ENCODE measurements around the gene B3GNT9. TPM values are rescaled to one million over a fixed set of nuclear protein-coding genes. Genes with fewer than 3 reads are reported as not detected.

B3GNT9 gene
- total RNA-seq, 6 experiments from 2014 or later, result 0.95 to 3.9 (median 1.7) TPM

- ATAC-seq (no peak), DNase-seq (no peak)
- H3K27ac ChIP-seq, result no peak overlapping the region
- TF ChIP-seq POLR2A (IDR thresholded peaks at IDR 0.05), result no peak
- TF ChIP-seq, protein P1, sequence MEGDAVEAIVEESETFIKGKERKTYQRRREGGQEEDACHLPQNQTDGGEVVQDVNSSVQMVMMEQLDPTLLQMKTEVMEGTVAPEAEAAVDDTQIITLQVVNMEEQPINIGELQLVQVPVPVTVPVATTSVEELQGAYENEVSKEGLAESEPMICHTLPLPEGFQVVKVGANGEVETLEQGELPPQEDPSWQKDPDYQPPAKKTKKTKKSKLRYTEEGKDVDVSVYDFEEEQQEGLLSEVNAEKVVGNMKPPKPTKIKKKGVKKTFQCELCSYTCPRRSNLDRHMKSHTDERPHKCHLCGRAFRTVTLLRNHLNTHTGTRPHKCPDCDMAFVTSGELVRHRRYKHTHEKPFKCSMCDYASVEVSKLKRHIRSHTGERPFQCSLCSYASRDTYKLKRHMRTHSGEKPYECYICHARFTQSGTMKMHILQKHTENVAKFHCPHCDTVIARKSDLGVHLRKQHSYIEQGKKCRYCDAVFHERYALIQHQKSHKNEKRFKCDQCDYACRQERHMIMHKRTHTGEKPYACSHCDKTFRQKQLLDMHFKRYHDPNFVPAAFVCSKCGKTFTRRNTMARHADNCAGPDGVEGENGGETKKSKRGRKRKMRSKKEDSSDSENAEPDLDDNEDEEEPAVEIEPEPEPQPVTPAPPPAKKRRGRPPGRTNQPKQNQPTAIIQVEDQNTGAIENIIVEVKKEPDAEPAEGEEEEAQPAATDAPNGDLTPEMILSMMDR (IDR thresholded peaks at IDR 0.05), result no peak
- intact Hi-C loops (cut with DNase I), result loop anchor here in 1 of 2 donors (5.0 kb wide), 1 partner anchor 37 kb away; no protein-coding TSS in a partner anchor
- peaks cover 0 to 41% (median 18%) of the 10 kb centered on the region in 4 donors for H3K36me3 ChIP-seq
- no peak overlapping the region for H3K4me3 ChIP-seq
- H3K9me3 ChIP-seq, result no peaks in the 10 kb centered on the region
- H3K4me1 ChIP-seq, result peaks cover 0 to 31% (median 6%) of the 10 kb centered on the region in 4 donors
- WGBS (ENCODE audit: insufficient coverage, low coverage, low lambda C conversion rate, missing lambda C conversion rate), result 80% methylated on average over 1 of the region's 5 CpGs
- H3K27me3 ChIP-seq, result no peaks in the 10 kb centered on the region
Observed at GRCh38 chr16:67195676-67196075, 44.9 kb upstream of the B3GNT9 start.

GRCh38 chr16:67194260-67194659, 43.5 kb upstream of the B3GNT9 start:
- WGBS (ENCODE audit: insufficient coverage, low coverage, low lambda C conversion rate, missing lambda C conversion rate), result 93% methylated on average over 2 of the region's 6 CpGs
- TF ChIP-seq POLR2A (IDR thresholded peaks at IDR 0.05), result no peak
- TF ChIP-seq, protein P1 (IDR thresholded peaks at IDR 0.05), result no peak
- DNase-seq (no peak), ATAC-seq (no peak)
- H3K27me3 ChIP-seq, result no peaks in the 10 kb centered on the region
- peaks cover 0 to 30% (median 6%) of the 10 kb centered on the region in 4 donors for H3K4me1 ChIP-seq
- H3K9me3 ChIP-seq, result no peaks in the 10 kb centered on the region
- no peak overlapping the region for H3K4me3 ChIP-seq
- peaks cover 0 to 41% (median 18%) of the 10 kb centered on the region in 4 donors for H3K36me3 ChIP-seq
- intact Hi-C loops (cut with DNase I), result no loop called here
- H3K27ac ChIP-seq, result no peak overlapping the region

GRCh38 chr16:67193536-67193935, 42.7 kb upstream of the B3GNT9 start:
- no peak overlapping the region for H3K4me3 ChIP-seq
- intact Hi-C loops (cut with DNase I), result no loop called here
- peaks cover 0 to 24% (median 6%) of the 10 kb centered on the region in 4 donors for H3K4me1 ChIP-seq
- peaks cover 0 to 41% (median 18%) of the 10 kb centered on the region in 4 donors for H3K36me3 ChIP-seq
- TF ChIP-seq, protein P1 (IDR thresholded peaks at IDR 0.05), result no peak
- TF ChIP-seq POLR2A (IDR thresholded peaks at IDR 0.05), result no peak
- DNase-seq, result no peak
- ATAC-seq, result no peak
- no peaks in the 10 kb centered on the region for H3K9me3 ChIP-seq
- no peaks in the 10 kb centered on the region for H3K27me3 ChIP-seq
- no peak overlapping the region for H3K27ac ChIP-seq

GRCh38 chr16:67192781-67193361, 42.1 kb upstream of the B3GNT9 start:
- 23% methylated on average over 7 of the region's 17 CpGs for WGBS (ENCODE audit: insufficient coverage, low coverage, low lambda C conversion rate, missing lambda C conversion rate)
- no peaks in the 10 kb centered on the region for H3K9me3 ChIP-seq

More at GRCh38 chr16:67192781-67193361, 42.1 kb upstream of the B3GNT9 start:
- Histone ChIP-seq H3K4me1 (peaks cover 0 to 24% (median 6%) of the 10 kb centered on the region in 4 donors), H3K4me3 (peak overlapping the region; percentile 67 to 100 (median 100)), H3K36me3 (peaks cover 0 to 34% (median 17%) of the 10 kb centered on the region in 4 donors), H3K27ac (peak overlapping the region; percentile 40 to 62 (median 56)), H3K27me3 (no peaks in the 10 kb centered on the region)
- ATAC-seq, result no peak
- TF ChIP-seq POLR2A (IDR thresholded peaks at IDR 0.05), result no peak
- TF ChIP-seq, protein P1 (IDR thresholded peaks at IDR 0.05), result no peak
- DNase-seq, result no peak
- intact Hi-C loops (cut with DNase I), result no loop called here
